ENCODE measurements around the gene RAPGEF3.

GRCh38 chr12:47743311-47743860, 15.3 kb downstream of the RAPGEF3 start:
- TF ChIP-seq CTCF (IDR thresholded peaks at IDR 0.05) (no peak), EZH2 (IDR thresholded peaks at IDR 0.05; ENCODE audit: borderline replicate concordance, insufficient read depth, low read depth, low read length, poor library complexity, severe bottlenecking) (no peak)
